ENCODE measurements around the gene ICAM1.

The ICAM1 gene

DNA sequence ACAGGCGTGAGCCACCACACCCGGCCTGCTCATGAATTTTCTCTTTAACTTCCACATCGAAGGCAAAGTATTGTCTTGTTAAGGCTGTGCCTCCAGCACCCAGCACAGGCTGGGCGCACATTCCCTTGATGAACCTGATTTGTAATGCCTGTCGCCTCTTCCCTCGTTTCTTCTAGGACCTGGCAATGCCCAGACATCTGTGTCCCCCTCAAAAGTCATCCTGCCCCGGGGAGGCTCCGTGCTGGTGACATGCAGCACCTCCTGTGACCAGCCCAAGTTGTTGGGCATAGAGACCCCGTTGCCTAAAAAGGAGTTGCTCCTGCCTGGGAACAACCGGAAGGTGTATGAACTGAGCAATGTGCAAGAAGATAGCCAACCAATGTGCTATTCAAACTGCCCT lies 3.7 kb downstream of the ICAM1 start:
- TF ChIP-seq, protein P1, sequence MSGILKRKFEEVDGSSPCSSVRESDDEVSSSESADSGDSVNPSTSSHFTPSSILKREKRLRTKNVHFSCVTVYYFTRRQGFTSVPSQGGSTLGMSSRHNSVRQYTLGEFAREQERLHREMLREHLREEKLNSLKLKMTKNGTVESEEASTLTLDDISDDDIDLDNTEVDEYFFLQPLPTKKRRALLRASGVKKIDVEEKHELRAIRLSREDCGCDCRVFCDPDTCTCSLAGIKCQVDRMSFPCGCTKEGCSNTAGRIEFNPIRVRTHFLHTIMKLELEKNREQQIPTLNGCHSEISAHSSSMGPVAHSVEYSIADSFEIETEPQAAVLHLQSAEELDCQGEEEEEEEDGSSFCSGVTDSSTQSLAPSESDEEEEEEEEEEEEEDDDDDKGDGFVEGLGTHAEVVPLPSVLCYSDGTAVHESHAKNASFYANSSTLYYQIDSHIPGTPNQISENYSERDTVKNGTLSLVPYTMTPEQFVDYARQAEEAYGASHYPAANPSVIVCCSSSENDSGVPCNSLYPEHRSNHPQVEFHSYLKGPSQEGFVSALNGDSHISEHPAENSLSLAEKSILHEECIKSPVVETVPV (CRISPR knock-in tag; IDR thresholded peaks at IDR 0.05): no peak
- TF ChIP-seq ZC3H10 (CRISPR knock-in tag; IDR thresholded peaks at IDR 0.05) (no peak), PPARA (CRISPR knock-in tag; IDR thresholded peaks at IDR 0.05; ENCODE audit: borderline replicate concordance) (no peak), ARNTL (CRISPR knock-in tag; IDR thresholded peaks at IDR 0.05; ENCODE audit: borderline replicate concordance, low read depth) (no peak), RARB (CRISPR knock-in tag; IDR thresholded peaks at IDR 0.05) (no peak), TOX (CRISPR knock-in tag; IDR thresholded peaks at IDR 0.05; ENCODE audit: borderline replicate concordance) (no peak), ZNF565 (CRISPR knock-in tag; conservative IDR thresholded peaks at IDR 0.05; ENCODE audit: low read depth) (no peak), ZFP30 (CRISPR knock-in tag; IDR thresholded peaks at IDR 0.05) (no peak), ISL1 (CRISPR knock-in tag; IDR thresholded peaks at IDR 0.05) (no peak), BACH2 (CRISPR knock-in tag; IDR thresholded peaks at IDR 0.05; ENCODE audit: borderline replicate concordance) (no peak), SNAI2 (CRISPR knock-in tag; IDR thresholded peaks at IDR 0.05) (no peak), ZNF70 (CRISPR knock-in tag; IDR thresholded peaks at IDR 0.05) (no peak), TCF4 (CRISPR knock-in tag; IDR thresholded peaks at IDR 0.05; ENCODE audit: borderline replicate concordance) (no peak), GLIS3 (CRISPR knock-in tag; IDR thresholded peaks at IDR 0.05) (no peak), ZNF8 (CRISPR knock-in tag; IDR thresholded peaks at IDR 0.05) (no peak), ZFP3 (CRISPR knock-in tag; IDR thresholded peaks at IDR 0.05) (no peak)
- TF ChIP-seq, protein P2, sequence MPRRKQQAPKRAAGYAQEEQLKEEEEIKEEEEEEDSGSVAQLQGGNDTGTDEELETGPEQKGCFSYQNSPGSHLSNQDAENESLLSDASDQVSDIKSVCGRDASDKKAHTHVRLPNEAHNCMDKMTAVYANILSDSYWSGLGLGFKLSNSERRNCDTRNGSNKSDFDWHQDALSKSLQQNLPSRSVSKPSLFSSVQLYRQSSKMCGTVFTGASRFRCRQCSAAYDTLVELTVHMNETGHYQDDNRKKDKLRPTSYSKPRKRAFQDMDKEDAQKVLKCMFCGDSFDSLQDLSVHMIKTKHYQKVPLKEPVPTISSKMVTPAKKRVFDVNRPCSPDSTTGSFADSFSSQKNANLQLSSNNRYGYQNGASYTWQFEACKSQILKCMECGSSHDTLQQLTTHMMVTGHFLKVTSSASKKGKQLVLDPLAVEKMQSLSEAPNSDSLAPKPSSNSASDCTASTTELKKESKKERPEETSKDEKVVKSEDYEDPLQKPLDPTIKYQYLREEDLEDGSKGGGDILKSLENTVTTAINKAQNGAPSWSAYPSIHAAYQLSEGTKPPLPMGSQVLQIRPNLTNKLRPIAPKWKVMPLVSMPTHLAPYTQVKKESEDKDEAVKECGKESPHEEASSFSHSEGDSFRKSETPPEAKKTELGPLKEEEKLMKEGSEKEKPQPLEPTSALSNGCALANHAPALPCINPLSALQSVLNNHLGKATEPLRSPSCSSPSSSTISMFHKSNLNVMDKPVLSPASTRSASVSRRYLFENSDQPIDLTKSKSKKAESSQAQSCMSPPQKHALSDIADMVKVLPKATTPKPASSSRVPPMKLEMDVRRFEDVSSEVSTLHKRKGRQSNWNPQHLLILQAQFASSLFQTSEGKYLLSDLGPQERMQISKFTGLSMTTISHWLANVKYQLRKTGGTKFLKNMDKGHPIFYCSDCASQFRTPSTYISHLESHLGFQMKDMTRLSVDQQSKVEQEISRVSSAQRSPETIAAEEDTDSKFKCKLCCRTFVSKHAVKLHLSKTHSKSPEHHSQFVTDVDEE (CRISPR knock-in tag; IDR thresholded peaks at IDR 0.05): no peak
- TF ChIP-seq, protein P3, sequence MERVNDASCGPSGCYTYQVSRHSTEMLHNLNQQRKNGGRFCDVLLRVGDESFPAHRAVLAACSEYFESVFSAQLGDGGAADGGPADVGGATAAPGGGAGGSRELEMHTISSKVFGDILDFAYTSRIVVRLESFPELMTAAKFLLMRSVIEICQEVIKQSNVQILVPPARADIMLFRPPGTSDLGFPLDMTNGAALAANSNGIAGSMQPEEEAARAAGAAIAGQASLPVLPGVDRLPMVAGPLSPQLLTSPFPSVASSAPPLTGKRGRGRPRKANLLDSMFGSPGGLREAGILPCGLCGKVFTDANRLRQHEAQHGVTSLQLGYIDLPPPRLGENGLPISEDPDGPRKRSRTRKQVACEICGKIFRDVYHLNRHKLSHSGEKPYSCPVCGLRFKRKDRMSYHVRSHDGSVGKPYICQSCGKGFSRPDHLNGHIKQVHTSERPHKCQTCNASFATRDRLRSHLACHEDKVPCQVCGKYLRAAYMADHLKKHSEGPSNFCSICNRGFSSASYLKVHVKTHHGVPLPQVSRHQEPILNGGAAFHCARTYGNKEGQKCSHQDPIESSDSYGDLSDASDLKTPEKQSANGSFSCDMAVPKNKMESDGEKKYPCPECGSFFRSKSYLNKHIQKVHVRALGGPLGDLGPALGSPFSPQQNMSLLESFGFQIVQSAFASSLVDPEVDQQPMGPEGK (CRISPR knock-in tag; IDR thresholded peaks at IDR 0.05; ENCODE audit: borderline replicate concordance): no peak
- TF ChIP-seq, protein P4, sequence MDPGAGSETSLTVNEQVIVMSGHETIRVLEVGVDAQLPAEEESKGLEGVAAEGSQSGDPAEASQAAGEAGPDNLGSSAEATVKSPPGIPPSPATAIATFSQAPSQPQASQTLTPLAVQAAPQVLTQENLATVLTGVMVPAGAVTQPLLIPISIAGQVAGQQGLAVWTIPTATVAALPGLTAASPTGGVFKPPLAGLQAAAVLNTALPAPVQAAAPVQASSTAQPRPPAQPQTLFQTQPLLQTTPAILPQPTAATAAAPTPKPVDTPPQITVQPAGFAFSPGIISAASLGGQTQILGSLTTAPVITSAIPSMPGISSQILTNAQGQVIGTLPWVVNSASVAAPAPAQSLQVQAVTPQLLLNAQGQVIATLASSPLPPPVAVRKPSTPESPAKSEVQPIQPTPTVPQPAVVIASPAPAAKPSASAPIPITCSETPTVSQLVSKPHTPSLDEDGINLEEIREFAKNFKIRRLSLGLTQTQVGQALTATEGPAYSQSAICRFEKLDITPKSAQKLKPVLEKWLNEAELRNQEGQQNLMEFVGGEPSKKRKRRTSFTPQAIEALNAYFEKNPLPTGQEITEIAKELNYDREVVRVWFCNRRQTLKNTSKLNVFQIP (CRISPR knock-in tag; IDR thresholded peaks at IDR 0.05; ENCODE audit: borderline replicate concordance, low read depth): no peak
- no peak for ATAC-seq

DNA sequence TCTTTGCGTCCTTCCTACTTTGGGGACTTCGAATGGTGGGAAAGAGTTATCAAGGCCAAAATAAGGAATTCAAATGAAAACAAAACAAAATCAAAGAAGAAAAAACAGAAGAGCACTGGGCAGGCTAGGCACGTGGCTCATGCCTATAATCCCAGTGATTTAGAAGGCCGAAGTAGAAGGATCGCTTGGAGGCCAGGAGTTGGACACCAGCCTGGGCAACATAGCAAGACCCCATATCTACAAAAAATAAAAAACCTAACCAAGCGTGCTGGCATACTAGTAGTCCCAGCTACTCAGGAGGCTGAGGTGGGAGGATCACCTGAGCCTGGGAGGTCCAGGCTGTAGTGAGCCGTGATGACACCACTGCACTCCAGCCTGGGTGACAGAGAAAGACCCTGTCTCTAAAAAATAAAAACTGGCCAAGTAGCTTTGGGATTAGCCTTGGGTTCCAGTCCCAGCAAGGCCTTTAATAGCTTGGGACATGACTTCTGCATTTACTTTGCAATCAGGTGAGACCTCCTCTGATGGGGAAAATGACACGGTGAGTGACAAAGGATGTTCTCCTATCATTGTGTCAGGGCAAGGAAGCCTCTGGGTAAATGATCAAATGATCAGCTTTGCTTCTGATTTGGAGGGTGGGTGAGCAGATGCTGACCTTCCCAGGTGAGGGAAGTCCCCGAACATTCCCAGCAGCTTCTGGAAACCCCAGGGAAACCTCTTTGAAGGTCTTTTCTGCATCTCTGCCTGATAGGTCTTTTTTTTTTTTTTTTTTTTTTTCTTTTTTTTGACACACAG lies 7.1 kb downstream of the ICAM1 start:
- ATAC-seq: no peak
- TF ChIP-seq CSDC2 (CRISPR knock-in tag; IDR thresholded peaks at IDR 0.05) (no peak), BACH2 (CRISPR knock-in tag; IDR thresholded peaks at IDR 0.05; ENCODE audit: borderline replicate concordance) (no peak), OSR1 (CRISPR knock-in tag; IDR thresholded peaks at IDR 0.05) (no peak), ARNTL (CRISPR knock-in tag; IDR thresholded peaks at IDR 0.05; ENCODE audit: borderline replicate concordance, low read depth) (no peak), ZNF70 (CRISPR knock-in tag; IDR thresholded peaks at IDR 0.05) (no peak), SNAI2 (CRISPR knock-in tag; IDR thresholded peaks at IDR 0.05) (no peak), TOX (CRISPR knock-in tag; IDR thresholded peaks at IDR 0.05; ENCODE audit: borderline replicate concordance) (no peak), ZC3H10 (CRISPR knock-in tag; IDR thresholded peaks at IDR 0.05) (no peak), TCF4 (CRISPR knock-in tag; IDR thresholded peaks at IDR 0.05; ENCODE audit: borderline replicate concordance) (no peak), ZNF565 (CRISPR knock-in tag; conservative IDR thresholded peaks at IDR 0.05; ENCODE audit: low read depth) (no peak), GLIS3 (CRISPR knock-in tag; IDR thresholded peaks at IDR 0.05) (no peak), RARB (CRISPR knock-in tag; IDR thresholded peaks at IDR 0.05) (no peak)
- TF ChIP-seq, protein P3 (CRISPR knock-in tag; IDR thresholded peaks at IDR 0.05; ENCODE audit: borderline replicate concordance): no peak
- TF ChIP-seq, protein P5, sequence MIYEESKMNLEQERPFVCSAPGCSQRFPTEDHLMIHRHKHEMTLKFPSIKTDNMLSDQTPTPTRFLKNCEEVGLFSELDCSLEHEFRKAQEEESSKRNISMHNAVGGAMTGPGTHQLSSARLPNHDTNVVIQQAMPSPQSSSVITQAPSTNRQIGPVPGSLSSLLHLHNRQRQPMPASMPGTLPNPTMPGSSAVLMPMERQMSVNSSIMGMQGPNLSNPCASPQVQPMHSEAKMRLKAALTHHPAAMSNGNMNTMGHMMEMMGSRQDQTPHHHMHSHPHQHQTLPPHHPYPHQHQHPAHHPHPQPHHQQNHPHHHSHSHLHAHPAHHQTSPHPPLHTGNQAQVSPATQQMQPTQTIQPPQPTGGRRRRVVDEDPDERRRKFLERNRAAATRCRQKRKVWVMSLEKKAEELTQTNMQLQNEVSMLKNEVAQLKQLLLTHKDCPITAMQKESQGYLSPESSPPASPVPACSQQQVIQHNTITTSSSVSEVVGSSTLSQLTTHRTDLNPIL (CRISPR knock-in tag; IDR thresholded peaks at IDR 0.05; ENCODE audit: low read depth): no peak
- TF ChIP-seq, protein P2 (CRISPR knock-in tag; IDR thresholded peaks at IDR 0.05): no peak

All from SK-N-SH treated with all-trans-retinoic acid at 6 μM for 48 hours (cell line).